NCI-H1694 (cell line): ENCODE data around the gene ERICH6.
"Not testable (repeated sequence)": the region's sequence is repeated elsewhere in the genome, so short reads cannot be mapped to it uniquely, and the experiment has no call there.

Experiments
- DNase-seq: peaks from one replicate; lab custom pipeline; 2025; lab: John Stamatoyannopoulos, UW

The ERICH6 gene

DNA sequence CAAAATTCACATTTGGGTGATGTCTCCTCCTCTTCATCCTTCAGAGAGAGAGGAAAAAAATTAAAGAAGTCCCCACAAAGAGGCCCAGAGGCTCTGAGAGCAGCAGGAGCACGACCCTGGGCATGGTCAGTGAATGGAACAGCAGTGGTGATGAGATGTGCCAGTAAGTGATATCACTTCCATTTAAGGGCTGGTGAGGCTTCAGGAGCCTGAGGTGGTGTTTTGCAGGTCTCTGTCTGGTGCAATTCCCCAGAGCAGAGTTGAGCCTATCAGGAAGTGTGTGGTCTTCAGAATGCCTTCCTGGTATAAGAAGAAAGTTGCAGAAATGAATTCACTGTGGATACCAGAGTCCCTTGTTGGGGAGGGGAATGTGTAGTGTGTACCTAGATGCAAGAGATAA, 21.4 kb downstream of the ERICH6 start:
- DNase-seq, result no peak

DNA sequence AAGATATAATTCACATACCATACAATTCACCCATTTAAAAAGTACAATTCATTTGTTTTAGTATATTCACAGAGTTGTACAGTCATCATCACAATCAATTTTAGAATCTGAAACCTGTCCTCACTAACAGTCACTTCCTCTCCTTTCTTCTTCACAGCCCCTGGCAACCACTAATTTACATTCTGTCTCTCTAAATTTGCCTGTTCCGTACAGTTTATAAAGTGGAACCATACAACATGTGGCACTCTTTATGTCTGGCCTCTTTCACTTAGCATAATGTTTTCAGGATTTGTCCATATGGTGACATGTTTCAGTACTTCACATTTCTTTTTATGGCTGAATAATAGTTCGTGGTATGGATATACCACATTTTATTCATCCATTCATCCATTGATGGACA, 22.7 kb downstream of the ERICH6 start:
- DNase-seq, result no peak

DNA sequence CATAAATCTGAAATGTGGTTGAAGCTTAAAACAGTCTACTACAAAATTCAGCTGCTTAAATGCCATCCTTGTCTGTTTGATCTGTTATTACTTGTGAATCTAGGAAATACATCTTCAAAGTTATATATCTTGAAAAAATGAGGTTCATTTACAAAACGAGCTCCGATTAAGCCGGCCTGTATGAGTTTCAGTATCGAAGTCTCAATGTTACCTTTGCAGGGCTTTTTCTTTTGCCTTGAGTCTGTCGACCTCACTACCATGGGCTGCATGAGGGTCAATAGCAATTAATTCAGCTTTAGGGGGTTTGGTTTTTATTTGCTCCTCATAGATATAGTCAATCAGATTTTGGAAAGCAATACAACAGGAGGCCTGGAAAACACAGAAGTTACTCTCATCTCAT, 23.2 kb downstream of the ERICH6 start:
- DNase-seq, result no peak

- DNase-seq, result no peak
Observed at GRCh38 chr3:150675587-150675986, 28.1 kb downstream of the ERICH6 start.

DNA sequence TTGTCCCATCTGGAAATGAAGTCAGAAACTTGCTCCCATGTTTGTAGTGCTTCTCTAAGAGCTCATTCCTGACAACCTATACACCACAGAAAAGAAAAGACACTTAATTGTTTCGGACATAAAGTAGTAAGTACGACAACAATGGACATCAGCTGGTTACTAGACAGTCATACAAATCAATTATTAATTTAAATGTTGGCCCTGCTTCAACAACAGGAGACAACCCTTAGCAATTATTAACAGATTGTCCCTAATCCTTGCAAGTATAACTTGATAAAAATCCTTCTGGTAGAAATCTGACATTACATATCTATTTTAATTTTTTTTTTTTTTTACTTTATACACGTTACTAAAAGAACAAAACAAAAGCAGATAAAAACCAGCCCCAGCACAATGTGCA, 29.8 kb downstream of the ERICH6 start:
- DNase-seq, result no peak

- no peak for DNase-seq
Observed at GRCh38 chr3:150666167-150666566, 37.6 kb downstream of the ERICH6 start.

DNA sequence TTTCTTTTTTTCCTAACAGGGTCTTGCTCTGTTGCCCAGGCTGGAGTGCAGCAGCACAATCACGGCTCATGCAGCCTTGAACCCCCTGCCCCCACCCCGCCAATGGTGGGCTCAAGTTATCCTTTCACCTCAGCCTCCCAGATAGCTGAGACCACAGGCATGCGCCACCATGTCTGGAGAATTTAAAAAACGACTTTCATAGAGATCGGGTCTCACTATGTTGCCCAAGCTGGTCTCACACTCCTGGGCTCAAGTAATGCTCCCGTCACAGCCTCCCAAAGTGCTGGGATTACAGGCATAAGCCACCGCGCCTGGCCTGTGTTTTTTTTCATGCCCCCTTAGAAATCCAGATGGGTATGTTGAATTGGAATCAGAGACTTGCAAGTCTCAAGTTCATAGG, 40.3 kb downstream of the ERICH6 start:
- no peak for DNase-seq

- no peak for DNase-seq
Observed at GRCh38 chr3:150662410-150663200, 41.1 kb downstream of the ERICH6 start.

DNA sequence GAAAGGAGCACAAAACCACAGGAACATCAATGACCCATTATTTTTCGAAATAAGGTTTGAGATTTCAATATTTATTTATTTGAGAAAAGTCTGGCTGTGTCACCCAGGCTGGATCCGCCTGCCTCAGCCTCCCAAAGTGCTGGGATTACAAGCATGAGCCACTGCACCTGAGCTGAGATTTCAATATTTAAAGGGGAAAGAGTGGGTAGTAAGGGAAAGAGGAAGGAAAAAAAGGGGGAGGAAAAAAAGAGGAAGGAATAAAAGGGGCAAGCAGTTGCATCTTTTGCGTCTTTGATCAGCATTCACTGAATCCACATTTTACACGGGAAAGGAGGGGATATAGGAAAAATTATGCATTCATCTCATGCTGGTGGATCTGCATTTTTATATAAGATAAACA, 47.4 kb downstream of the ERICH6 start:
- DNase-seq, result no peak

- no peak for DNase-seq
Observed at GRCh38 chr3:150653110-150653561, 50.6 kb downstream of the ERICH6 start.

DNA sequence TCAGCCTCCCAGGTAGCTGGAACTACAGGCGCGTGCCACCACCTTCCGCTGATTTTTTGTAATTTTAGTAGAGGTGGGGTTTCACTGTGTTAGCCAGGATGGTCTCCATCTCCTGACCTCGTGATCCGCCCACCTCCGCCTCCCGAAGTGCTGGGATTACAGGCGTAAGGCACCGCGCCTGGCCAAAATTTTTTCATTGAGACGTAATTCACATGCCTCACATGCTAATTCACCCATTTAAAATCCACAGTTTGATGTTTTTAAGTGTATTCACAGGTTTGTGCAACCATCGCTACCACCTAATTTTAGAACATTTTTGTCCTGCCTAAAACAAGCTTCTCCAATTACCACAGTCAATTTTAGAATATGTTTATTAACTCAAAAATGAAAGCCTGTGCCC, 63.5 kb downstream of the ERICH6 start:
- DNase-seq, result no peak

DNA sequence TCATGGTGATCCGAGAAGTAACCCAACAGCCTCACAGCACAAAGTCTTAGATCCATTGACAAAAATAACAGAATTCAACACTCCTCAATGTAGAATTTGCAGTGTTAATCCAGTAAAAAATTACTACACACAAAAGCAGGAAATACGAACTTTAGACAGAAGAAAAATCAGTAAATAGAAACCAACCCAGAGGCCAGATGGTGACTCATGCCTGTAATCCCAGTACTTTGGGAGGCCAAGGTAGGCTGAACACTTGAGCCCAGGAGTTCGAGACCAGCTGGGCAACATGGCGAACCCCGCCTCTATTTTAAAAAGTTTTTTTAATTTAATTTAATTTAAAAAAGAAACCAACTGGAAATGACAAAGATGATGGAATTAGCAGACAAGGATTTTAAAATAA, 64.5 kb downstream of the ERICH6 start:
- DNase-seq, result no peak

GRCh38 chr3:150636258-150636657, 67.5 kb downstream of the ERICH6 start:
- no peak for DNase-seq

DNA sequence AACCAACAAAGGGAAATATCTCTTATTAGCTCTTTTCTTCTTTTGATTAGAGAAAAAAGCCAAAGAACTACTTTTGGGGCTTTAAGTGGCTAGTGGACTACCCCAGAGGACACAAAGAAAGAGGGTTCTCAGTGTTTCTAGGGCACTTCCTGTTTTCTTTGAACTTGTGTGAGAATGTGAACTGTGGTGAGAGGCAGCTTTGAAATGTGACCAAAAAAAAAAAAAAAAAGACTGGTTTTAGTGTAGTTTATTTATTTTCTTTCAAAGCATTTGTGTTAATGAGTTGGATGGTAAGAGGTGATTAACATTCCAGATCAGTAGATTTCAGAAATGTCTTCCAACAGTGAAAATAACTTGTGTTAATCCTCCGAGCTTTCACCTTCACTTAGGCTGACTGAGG, 68.2 kb downstream of the ERICH6 start:
- no peak for DNase-seq

DNA sequence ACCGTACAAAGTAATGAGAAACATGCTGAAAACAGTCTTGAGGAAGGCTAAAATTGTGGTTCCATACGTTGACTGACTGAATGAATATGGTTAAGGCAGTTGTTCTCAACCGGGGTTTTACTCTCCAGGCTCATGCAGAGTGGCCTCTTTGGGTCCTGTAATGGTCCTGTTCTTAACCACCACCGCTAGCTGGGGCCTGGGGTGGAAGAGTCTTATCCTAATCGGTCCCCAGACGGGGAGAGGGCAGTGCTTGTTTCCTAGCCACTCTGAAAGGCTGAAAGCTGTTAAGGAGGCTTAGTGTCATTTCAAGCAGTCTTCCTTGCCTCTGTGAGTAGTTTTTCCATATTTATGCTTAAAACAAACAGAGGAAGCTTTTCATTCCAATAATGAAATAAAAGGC, 68.6 kb downstream of the ERICH6 start:
- DNase-seq, result no peak

DNA sequence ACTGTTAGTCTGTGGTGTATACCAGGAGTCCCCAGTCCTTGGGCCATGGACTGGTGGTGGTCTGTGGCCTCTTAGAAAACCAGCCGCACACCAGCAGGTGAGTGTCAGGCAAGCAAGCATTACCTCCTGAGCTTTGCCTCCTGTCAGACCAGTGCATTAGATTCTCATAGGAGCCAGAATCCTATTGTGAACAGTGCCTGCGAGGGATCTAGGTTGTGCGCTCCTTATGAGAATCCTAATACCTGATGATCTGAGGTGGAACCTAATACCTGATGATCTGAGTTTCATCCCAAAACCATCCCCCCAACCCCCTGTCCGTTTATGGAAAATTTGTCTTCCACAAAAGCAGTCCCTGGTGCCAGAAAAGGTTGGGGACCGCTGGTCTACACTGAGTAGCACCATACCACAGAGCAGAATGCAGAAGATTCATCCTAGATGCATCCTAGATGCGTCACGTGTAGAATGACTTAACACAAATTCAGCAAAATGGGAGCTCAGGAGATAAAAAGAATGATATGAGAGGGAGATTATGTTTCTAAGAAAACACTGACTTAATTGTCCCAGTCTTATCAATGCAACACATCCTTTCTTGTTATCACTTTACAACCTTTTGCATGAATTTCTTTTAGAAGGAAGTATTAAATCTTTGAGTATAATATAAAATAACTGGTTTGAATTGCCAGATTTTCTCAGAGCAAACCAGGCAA, 72.1 kb downstream of the ERICH6 start:
- DNase-seq, result no peak

DNA sequence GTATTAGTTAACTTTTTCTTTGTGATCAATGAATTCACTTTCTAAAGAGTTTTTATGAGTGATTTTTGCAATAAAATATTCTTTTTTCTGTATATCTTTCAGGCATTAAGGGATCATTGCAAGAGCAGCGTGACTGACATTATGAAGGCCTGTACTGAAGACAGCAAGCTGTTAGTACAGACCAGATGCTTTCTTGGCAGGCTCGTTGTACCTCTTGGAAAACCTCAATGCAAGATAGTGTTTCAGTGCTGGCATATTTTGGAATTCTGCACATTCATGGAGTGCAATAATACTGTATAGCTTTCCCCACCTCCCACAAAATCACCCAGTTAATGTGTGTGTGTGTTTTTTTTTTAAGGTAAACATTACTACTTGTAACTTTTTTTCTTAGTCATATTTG, 76.2 kb downstream of the ERICH6 start:
- DNase-seq, result no peak

DNA sequence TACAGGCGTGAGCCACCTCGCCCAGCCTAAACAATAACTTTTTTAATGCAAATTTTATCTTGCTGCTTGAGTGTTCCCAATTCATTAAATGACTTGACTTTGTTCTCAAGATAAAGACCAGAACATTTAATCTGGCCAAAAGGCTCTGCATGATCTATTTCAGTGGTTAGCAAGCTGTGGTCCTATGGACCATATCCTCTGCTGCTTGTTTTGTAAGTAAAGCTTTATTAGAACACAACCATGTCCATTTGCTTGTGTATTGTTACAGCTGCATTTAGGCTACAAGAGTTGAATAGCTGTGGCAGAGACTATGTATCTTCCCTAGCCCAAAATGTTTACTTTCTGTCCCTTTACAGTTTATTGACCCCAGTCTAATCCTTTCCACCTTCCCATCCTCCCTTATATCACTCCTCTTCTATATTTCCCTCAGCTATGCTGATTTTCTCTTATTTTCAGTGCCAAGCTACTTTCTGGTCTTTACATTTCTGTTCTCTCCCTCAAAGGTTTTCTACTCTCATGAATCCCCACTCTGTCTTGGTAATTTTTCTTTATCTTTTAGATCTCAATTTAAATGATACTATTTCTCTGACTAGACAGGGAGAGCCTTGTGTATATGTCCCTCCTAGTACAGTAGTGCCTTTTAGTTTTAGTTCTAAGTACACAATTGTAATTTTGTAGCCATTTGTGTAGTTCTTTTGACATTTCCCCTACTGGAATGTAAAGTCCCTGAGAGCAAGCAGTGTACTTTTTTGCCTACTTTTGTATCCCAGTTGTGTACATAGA, 77.4 kb downstream of the ERICH6 start:
- DNase-seq, result no peak

- DNase-seq, result no peak
Observed at GRCh38 chr3:150623945-150624344, 79.8 kb downstream of the ERICH6 start.

DNA sequence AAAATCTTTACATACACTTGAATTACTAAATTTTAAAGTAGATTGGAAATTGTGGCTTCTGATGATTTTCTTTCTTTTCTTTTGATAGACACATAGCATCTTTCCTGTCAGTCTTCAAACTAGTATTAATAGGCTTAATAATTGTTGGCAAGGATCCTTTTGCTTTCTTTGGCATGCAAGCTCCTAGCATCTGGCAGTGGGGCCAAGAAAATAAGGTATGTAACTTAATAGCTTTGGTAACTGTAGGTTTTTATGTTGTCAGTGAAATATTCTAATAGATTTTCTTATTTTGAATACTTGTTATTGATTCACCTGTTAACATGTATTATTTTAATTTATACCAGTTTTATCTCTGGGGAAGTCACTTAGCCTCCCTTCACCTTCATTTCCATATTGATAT, 80.8 kb downstream of the ERICH6 start:
- DNase-seq, result not testable (repeated sequence)

- DNase-seq, result no peak
Observed at GRCh38 chr3:150620002-150620689, 83.6 kb downstream of the ERICH6 start.
